DOHH2 (cell line): ENCODE results near the gene GPR153.

Experiments used
- CTCF ChIP-seq: fragments of 200-600 bp; sonication (generic); IDR thresholded peaks from one replicate; pipeline ENCODE4 v1.5.1; 2014; ENCODE audit warnings: antibody characterized with exemption, mild to moderate bottlenecking, low read depth, low read length; ENCODE audit not compliant: poor library complexity, severe bottlenecking
- EZH2phosphoT487 ChIP-seq: fragments of 200-600 bp; sonication (generic); IDR thresholded peaks from 2 replicates; pipeline ENCODE4 v1.6.1; 2017; ENCODE audit warnings: borderline replicate concordance, mild to moderate bottlenecking, antibody characterized with exemption, low read length, moderate library complexity, mixed read lengths

GRCh38 chr1:6249739-6250689 is 10.9 kb downstream of the GPR153 start:
- no peak for TF ChIP-seq CTCF
- no peak for TF ChIP-seq EZH2phosphoT487
